GM10266 (cell line): ENCODE data around the gene MEX3B.

Experiments
- DNase-seq: peaks from one replicate; pipeline ENCODE4 v3.0.0; 2012; ENCODE audit errors: extremely low spot score
- CTCF ChIP-seq: IDR thresholded peaks from 2 replicates; pipeline ENCODE4 v1.5.1; 2012; ENCODE audit warnings: mild to moderate bottlenecking, low read depth; ENCODE audit not compliant: control insufficient read depth, insufficient read depth; ENCODE audit errors: missing control alignments

MEX3B gene

GRCh38 chr15:82080774-82081173 is 35.0 kb upstream of the MEX3B start:
- no peak for TF ChIP-seq CTCF
- DNase-seq, result no peak

GRCh38 chr15:82079736-82080135 is 33.9 kb upstream of the MEX3B start:
- no peak for TF ChIP-seq CTCF
- DNase-seq, result no peak

- DNase-seq, result no peak
- no peak for TF ChIP-seq CTCF
Observed at GRCh38 chr15:82074610-82075009, 28.8 kb upstream of the MEX3B start.

GRCh38 chr15:82072926-82073537 is 27.2 kb upstream of the MEX3B start:
- DNase-seq, result no peak
- no peak for TF ChIP-seq CTCF

- no peak for DNase-seq
- no peak for TF ChIP-seq CTCF
Observed at GRCh38 chr15:82066455-82066854, 20.6 kb upstream of the MEX3B start.

- DNase-seq, result no peak
- TF ChIP-seq CTCF, result no peak
Observed at GRCh38 chr15:82064824-82065223, 19.0 kb upstream of the MEX3B start.

GRCh38 chr15:82062479-82063454 is 16.9 kb upstream of the MEX3B start:
- TF ChIP-seq CTCF, result no peak
- DNase-seq, result no peak
